DOHH2 (cell line): ENCODE results near the gene STPG4.

Experiments
- CTCF ChIP-seq: fragments of 200-600 bp; sonication (generic); IDR thresholded peaks from one replicate; pipeline ENCODE4 v1.5.1; 2014; ENCODE audit warnings: antibody characterized with exemption, mild to moderate bottlenecking, low read depth, low read length; ENCODE audit not compliant: poor library complexity, severe bottlenecking
- EZH2phosphoT487 ChIP-seq: fragments of 200-600 bp; sonication (generic); IDR thresholded peaks from 2 replicates; pipeline ENCODE4 v1.6.1; 2017; ENCODE audit warnings: borderline replicate concordance, mild to moderate bottlenecking, antibody characterized with exemption, low read length, moderate library complexity, mixed read lengths

DNA sequence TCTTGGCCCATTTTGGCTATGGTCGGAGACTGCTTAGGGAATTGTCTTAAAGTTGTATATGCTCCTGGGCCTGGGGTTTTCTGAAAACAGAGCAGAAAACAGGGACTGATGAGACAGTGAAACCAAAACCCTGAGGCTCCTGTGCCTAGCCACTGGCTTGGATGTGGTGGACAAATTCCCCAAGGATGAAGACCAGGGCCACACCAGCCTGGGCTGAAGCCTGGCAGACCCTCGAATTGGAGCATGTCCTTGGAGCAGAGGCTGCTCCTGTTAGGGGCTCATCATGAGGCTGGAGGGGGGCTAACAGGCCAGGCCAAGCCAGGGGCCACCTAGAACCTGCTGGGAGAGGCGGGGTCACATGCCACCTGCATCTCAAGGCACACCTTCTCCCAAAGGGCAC lies 68.1 kb downstream of the STPG4 start:
- TF ChIP-seq CTCF (no peak), EZH2phosphoT487 (no peak)
